GM12872 (cell line): ENCODE data around the gene FREM3.

ENCODE experiments used
- TF ChIP-seq, protein P1 (sequence below): IDR thresholded peaks from 3 replicates; pipeline ENCODE4 v1.5.1; 2011; ENCODE audit warnings: low read depth, mild to moderate bottlenecking, low read length, moderate library complexity; ENCODE audit not compliant: insufficient read depth

FREM3 gene

DNA sequence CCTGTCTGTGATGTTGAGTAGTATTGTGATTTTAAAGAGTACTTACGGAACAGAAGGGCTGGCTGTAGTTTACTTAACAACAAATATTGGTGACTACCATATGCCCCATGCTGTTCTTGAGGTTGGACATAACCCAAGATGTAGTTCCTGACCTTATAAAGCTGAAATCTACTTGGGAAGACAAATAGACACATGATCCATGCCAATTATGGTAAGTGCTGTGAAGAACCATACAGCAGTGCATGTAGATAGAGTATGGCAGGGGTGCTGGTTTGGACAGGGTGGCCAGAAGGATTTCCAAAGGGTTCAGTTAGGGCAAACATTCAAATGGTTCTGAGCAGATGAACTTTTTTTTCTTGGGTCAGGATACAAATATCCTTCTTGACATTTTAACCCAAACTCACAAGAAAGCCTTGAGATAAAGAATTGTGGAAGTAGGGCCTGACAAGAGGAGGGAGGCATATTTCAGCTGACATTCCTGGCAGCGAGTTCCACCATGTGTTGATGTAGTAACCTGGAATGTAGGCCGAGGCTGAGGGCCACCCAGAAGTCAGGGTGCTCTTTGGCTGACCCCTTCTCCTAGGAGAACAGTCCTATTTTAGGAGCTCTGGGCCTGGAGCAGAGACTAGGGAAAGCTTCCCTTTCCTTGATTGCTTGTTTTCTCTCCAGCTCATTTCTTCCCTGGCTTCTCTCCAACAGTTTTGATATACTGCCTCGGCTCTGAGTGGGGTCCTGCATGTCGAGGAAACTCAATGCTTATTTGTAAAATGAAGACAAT lies 74.2 kb downstream of the FREM3 start:
- TF ChIP-seq, protein P1, sequence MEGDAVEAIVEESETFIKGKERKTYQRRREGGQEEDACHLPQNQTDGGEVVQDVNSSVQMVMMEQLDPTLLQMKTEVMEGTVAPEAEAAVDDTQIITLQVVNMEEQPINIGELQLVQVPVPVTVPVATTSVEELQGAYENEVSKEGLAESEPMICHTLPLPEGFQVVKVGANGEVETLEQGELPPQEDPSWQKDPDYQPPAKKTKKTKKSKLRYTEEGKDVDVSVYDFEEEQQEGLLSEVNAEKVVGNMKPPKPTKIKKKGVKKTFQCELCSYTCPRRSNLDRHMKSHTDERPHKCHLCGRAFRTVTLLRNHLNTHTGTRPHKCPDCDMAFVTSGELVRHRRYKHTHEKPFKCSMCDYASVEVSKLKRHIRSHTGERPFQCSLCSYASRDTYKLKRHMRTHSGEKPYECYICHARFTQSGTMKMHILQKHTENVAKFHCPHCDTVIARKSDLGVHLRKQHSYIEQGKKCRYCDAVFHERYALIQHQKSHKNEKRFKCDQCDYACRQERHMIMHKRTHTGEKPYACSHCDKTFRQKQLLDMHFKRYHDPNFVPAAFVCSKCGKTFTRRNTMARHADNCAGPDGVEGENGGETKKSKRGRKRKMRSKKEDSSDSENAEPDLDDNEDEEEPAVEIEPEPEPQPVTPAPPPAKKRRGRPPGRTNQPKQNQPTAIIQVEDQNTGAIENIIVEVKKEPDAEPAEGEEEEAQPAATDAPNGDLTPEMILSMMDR: no peak

DNA sequence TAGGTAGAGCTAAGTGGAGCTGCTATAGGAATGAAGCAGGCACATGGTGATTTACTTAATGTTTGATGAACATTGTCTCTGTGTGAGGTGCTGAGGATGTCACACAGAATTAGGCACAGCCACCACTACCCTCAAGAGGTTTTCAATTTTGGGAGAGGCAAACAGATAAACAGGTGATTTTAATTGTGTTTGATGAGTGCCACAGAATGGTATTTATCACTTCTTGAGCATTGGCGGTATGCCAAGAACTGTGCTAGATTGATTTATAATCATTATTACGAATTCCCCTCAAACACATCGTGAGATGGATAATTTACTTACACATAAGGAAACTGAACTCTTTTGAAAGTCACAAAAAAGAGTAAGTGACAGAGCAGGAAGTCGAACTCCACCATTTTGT lies 74.8 kb downstream of the FREM3 start:
- TF ChIP-seq, protein P1: no peak

DNA sequence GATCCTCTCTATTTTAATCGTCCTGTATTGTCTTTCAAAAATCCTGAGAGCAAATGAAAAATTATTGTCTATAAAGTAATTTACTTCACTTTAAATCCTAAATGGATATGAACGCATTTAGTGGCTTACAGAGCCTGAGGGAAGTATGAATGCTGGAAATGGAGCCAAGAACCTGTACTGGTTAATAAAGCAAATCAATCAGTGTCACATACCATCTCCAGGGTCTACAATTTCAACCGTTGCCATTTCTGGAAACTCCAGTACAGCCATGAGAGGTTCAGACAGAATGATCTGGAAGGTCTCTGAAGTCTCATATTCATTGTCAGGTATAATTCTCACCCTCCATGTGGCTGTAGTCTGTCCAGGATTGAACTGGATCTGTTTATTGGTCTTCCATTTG lies 76.6 kb downstream of the FREM3 start:
- TF ChIP-seq, protein P1: no peak

DNA sequence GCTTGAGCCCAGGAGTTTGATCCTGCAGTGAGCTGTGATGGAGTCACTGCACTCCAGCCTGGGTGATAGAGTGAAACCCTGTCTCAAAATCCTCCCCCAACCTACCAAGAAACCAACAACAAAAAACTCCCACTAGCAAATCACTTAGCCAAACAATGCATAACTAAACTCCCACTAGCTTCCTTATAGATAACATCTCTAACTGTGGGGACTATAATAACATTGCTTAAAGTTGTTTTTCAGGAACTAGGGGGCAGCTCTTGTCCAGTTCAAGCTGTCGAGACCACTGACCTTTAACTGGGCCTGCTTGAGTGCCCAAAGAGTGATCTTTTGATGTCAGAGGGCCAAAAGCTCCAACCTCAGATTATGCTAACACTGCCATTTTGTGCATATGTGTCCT lies 81.7 kb downstream of the FREM3 start:
- TF ChIP-seq, protein P1: no peak

DNA sequence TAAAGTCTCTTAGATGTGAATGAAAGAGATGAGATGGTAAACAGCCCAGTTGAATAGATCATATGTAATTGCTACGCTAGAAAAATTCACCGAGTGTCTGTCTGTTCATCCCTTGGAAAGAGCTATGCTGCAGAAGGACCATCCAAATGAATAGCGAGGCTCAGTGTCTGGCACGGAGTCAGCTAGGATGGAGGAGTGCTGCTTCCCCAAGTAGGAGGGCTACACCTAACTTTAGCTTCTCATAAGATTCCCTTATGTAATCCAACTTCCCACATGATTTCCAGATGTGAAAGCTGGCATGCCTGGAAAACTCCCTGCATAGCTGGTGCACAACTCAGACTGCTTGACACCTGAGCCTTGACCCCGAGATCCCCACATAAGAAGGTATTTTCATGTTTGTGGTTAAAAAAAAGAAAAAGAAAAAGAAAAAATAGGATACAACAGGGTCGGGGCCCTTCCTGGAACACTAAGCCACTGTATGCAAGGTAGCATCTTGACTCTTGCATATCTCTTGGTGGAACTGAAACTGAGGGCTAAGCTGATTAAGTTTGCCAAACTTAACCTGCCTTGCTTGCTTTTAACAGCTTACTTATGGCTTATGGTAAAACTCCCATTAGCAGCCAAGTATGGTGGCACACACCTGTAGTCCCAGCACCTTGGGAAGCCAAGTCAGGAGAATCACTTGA lies 82.3 kb downstream of the FREM3 start:
- TF ChIP-seq, protein P1: no peak

DNA sequence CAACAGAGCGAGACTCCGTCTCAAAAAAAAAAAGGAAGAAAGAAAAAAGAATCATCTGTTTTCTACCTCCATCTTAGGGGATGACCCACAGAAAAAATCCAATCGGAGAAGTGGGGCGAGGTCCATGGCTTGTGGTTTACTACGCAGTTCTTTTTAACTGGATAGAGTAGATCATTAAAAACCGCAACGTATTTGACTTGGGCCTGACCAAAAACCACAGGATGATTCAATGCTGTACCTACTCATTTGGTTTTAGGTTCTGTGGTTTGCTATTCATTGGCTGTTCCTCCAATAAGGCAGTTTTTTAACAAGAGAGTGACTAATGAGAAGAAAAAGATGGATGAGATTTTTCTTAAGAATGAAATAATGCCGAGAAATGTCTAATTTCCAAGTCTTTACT lies 83.7 kb downstream of the FREM3 start:
- TF ChIP-seq, protein P1: no peak

DNA sequence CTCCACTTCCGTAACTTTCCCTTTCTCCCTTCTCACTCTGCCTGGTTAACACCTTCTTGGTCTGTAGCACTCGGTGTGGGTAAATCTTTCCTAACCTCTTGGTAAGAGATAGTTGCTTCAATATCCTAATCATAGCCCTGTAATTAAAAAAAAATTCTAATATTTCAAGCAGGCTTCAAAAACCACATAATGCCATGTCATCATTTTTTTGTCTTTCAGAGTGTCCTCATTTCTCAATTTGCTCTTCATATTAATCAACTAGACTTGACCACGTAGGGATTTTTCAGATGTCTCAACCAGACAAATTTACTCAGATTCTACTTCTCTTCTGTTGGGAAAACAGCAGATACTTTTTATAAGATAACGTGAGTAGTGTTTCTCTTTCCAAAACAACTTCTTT lies 91.0 kb downstream of the FREM3 start:
- TF ChIP-seq, protein P1: no peak
